GM21447 (cell line): ENCODE results near the gene LFNG.

ENCODE experiments used
- ATAC-seq: cut with Tn5 transposase; IDR thresholded peaks from one replicate; pipeline ENCODE4 v1.9.1; 2021; ENCODE audit not compliant: unreplicated experiment

The LFNG gene

GRCh38 chr7:2501947-2502646 is 17.5 kb upstream of the LFNG start:
- no peak for ATAC-seq

GRCh38 chr7:2502647-2502966 is 17.0 kb upstream of the LFNG start:
- no peak for ATAC-seq

- ATAC-seq: no peak
These were observed 16.3 kb upstream of the LFNG start for GRCh38 chr7:2503056-2503941.

GRCh38 chr7:2504128-2504888 is 15.3 kb upstream of the LFNG start:
- no peak for ATAC-seq

GRCh38 chr7:2504889-2505375 is 14.6 kb upstream of the LFNG start:
- no peak for ATAC-seq

- no peak for ATAC-seq
These were observed 14.2 kb upstream of the LFNG start for GRCh38 chr7:2505401-2505800.

- no peak for ATAC-seq
These were observed 12.2 kb upstream of the LFNG start for GRCh38 chr7:2507208-2507916.

- ATAC-seq: no peak
These were observed 11.7 kb upstream of the LFNG start for GRCh38 chr7:2507917-2508306.

- ATAC-seq: peak; percentile 54
These were observed 11.0 kb upstream of the LFNG start for GRCh38 chr7:2508327-2509215.

GRCh38 chr7:2509298-2509906 is 10.2 kb upstream of the LFNG start:
- ATAC-seq: no peak

GRCh38 chr7:2510130-2510776 is 9.3 kb upstream of the LFNG start:
- ATAC-seq: no peak

- ATAC-seq: no peak
These were observed 8.4 kb upstream of the LFNG start for GRCh38 chr7:2510909-2511768.

GRCh38 chr7:2511769-2512168 is 7.8 kb upstream of the LFNG start:
- ATAC-seq: no peak

GRCh38 chr7:2512179-2512661 is 7.4 kb upstream of the LFNG start:
- ATAC-seq: no peak

- ATAC-seq: no peak
These were observed 6.9 kb upstream of the LFNG start for GRCh38 chr7:2512713-2513112.

- ATAC-seq: no peak
These were observed 5.9 kb upstream of the LFNG start for GRCh38 chr7:2513702-2514101.

GRCh38 chr7:2514473-2515423 is 4.8 kb upstream of the LFNG start:
- no peak for ATAC-seq
